Neural cell (in vitro differentiated cells): ENCODE measurements around the gene CDK15. TPM values are rescaled to one million over a fixed set of nuclear protein-coding genes. Genes with fewer than 3 reads are reported as not detected.

ENCODE experiments used
- H2AFZ ChIP-seq: fragments of 200-600, 300-800 bp; sonication (generic), shearing (Covaris generic); 2 replicates; pipeline ENCODE4 v1.6.0; 2014; ENCODE audit warnings: low read depth, mild to moderate bottlenecking, antibody characterized with exemption, low read length, moderate library complexity
- H3F3A ChIP-seq: fragments of 200-600 bp; shearing (Covaris generic); 2 replicates; pipeline ENCODE4 v1.6.1; 2016; ENCODE audit warnings: mild to moderate bottlenecking, moderate library complexity, mixed read lengths, antibody characterized with exemption, low read length; ENCODE audit not compliant: insufficient read depth, poor library complexity, severe bottlenecking
- H3K27ac ChIP-seq: fragments of 200-600, 300-800 bp; sonication (generic), shearing (Covaris generic); 2 replicates; pipeline ENCODE4 v1.5.1; 2014; ENCODE audit warnings: mild to moderate bottlenecking, low read length, moderate library complexity
- H3K27me3 ChIP-seq: fragments of 300-800, 200-600 bp; sonication (generic), shearing (Covaris generic); 2 replicates; pipeline ENCODE4 v1.6.0; 2014; ENCODE audit warnings: mild to moderate bottlenecking, low read depth, low read length, moderate library complexity; ENCODE audit not compliant: insufficient read depth
- H3K36me3 ChIP-seq: fragments of 300-800, 200-600 bp; sonication (generic), shearing (Covaris generic); 2 replicates; pipeline ENCODE4 v1.5.1; 2014; ENCODE audit warnings: mild to moderate bottlenecking, antibody characterized with exemption, low read length, moderate library complexity; ENCODE audit not compliant: insufficient read depth
- H3K4me2 ChIP-seq: fragments of 300-800, 200-600 bp; sonication (generic), shearing (Covaris generic); 2 replicates; pipeline ENCODE4 v1.6.0; 2014; ENCODE audit warnings: mild to moderate bottlenecking, low read length
- H3K4me3 ChIP-seq: fragments of 300-800, 200-600 bp; sonication (generic), shearing (Covaris generic); 2 replicates; pipeline ENCODE4 v1.5.1; 2014; ENCODE audit warnings: mild to moderate bottlenecking, low read length, moderate library complexity
- H3K79me2 ChIP-seq: fragments of 200-600 bp; shearing (Covaris generic); replicated peaks from 2 replicates; pipeline ENCODE4 v1.6.0; 2014; ENCODE audit warnings: mild to moderate bottlenecking, low read length, moderate library complexity; ENCODE audit not compliant: insufficient read depth
- H3K9ac ChIP-seq: fragments of 300-800, 200-600 bp; sonication (generic), shearing (Covaris generic); 2 replicates; pipeline ENCODE4 v1.6.1; 2016; ENCODE audit warnings: mild to moderate bottlenecking, low read length, mixed read lengths
- H3K9me2 ChIP-seq: fragments of 200-600 bp; shearing (Covaris generic); 2 replicates; pipeline ENCODE4 v1.6.1; 2016; ENCODE audit warnings: mild to moderate bottlenecking, low read length, mixed read lengths; ENCODE audit not compliant: insufficient read depth
- H3K9me3 ChIP-seq: fragments of 200-600, 300-800 bp; sonication (generic), shearing (Covaris generic); 2 replicates; pipeline ENCODE4 v1.6.1; 2016; ENCODE audit warnings: mild to moderate bottlenecking, mixed run types, low read length, moderate library complexity, mixed read lengths
- H4K20me1 ChIP-seq: fragments of 200-600 bp; shearing (Covaris generic); 2 replicates; pipeline ENCODE4 v1.6.1; 2016; ENCODE audit warnings: mild to moderate bottlenecking, mixed run types; ENCODE audit not compliant: insufficient read depth
- EP300 ChIP-seq: fragments of 450-650 bp; conservative IDR thresholded peaks from 2 replicates; pipeline ENCODE4 v1.6.1; 2014; ENCODE audit warnings: antibody characterized with exemption, mild to moderate bottlenecking, moderate library complexity; ENCODE audit not compliant: poor library complexity, severe bottlenecking
- EZH2 ChIP-seq: fragments of 200-600, 300-800 bp; shearing (Covaris generic), sonication (generic); IDR thresholded peaks from 2 replicates; pipeline ENCODE4 v1.6.1; 2014; ENCODE audit warnings: antibody characterized with exemption, low read length, borderline replicate concordance, mild to moderate bottlenecking; ENCODE audit not compliant: insufficient read depth, poor library complexity, severe bottlenecking
- MXI1 ChIP-seq: fragments of 450-650 bp; conservative IDR thresholded peaks from 2 replicates; pipeline ENCODE4 v1.6.1; 2014; ENCODE audit warnings: antibody characterized with exemption, mild to moderate bottlenecking; ENCODE audit not compliant: poor library complexity, severe bottlenecking
- POLR2AphosphoS5 ChIP-seq: IDR thresholded peaks from 2 replicates; pipeline ENCODE4 v1.6.1; 2012
- RAD21 ChIP-seq: fragments of 450-650 bp; conservative IDR thresholded peaks from 2 replicates; pipeline ENCODE4 v1.6.1; 2014; ENCODE audit warnings: antibody characterized with exemption, mild to moderate bottlenecking, moderate library complexity
- SMC3 ChIP-seq: fragments of 450-650 bp; conservative IDR thresholded peaks from 2 replicates; pipeline ENCODE4 v1.6.1; 2014; ENCODE audit warnings: antibody characterized with exemption, mild to moderate bottlenecking, moderate library complexity; ENCODE audit not compliant: poor library complexity
- TAF1 ChIP-seq: IDR thresholded peaks from 2 replicates; pipeline ENCODE4 v1.6.1; 2012; ENCODE audit warnings: low read depth
- polyA plus RNA-seq: library from polyadenylated mRNA; depleted of rRNA; stranded (reverse); fragments of >200 nt; gene quantifications from 2 replicates; pipeline ENCODE4 v1.2.3, GENCODE V29; 2014
- TF ChIP-seq, protein P1 (sequence below): fragments of 450-650 bp; IDR thresholded peaks from 2 replicates; pipeline ENCODE4 v1.5.1; 2014; ENCODE audit warnings: antibody characterized with exemption, mild to moderate bottlenecking, moderate library complexity; ENCODE audit not compliant: poor library complexity, severe bottlenecking
- TF ChIP-seq, protein P2 (sequence below): IDR thresholded peaks from 2 replicates; pipeline ENCODE4 v1.6.1; 2012; ENCODE audit warnings: borderline replicate concordance

CDK15 gene
- polyA plus RNA-seq, 1 donor from 2014 or later = 0.09 TPM

DNA sequence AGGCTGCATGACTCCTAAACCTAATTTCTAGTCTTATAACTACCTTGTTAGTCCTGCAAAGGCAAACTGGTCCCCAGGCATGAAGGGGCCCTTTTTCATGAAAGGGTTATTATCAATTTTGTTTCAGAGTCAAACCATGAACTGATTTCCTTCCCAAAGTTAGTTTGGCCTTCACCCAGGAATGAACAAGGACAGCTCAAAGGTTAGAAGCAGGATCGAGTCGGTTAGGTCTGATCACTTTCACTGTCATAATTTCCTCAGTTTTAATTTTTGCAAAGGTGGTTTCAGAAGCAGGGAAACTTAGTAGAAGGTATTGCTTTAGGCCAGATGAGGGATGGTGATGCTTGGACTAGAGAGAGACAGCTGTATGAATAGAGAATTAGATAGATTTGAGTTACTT, 16.9 kb upstream of the CDK15 start:
- H3K27ac ChIP-seq = no peak overlapping the region
- no peaks in the 10 kb centered on the region for H3K9me3 ChIP-seq
- H3F3A ChIP-seq = no peaks in the 10 kb centered on the region
- no peak overlapping the region for H3K4me2 ChIP-seq
- no peaks in the 10 kb centered on the region for H3K79me2 ChIP-seq
- TF ChIP-seq RAD21 (no peak), TAF1 (no peak), MXI1 (no peak), SMC3 (no peak), POLR2AphosphoS5 (no peak), EP300 (no peak), EZH2 (no peak)
- TF ChIP-seq, protein P1, sequence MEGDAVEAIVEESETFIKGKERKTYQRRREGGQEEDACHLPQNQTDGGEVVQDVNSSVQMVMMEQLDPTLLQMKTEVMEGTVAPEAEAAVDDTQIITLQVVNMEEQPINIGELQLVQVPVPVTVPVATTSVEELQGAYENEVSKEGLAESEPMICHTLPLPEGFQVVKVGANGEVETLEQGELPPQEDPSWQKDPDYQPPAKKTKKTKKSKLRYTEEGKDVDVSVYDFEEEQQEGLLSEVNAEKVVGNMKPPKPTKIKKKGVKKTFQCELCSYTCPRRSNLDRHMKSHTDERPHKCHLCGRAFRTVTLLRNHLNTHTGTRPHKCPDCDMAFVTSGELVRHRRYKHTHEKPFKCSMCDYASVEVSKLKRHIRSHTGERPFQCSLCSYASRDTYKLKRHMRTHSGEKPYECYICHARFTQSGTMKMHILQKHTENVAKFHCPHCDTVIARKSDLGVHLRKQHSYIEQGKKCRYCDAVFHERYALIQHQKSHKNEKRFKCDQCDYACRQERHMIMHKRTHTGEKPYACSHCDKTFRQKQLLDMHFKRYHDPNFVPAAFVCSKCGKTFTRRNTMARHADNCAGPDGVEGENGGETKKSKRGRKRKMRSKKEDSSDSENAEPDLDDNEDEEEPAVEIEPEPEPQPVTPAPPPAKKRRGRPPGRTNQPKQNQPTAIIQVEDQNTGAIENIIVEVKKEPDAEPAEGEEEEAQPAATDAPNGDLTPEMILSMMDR = no peak
- TF ChIP-seq, protein P2, sequence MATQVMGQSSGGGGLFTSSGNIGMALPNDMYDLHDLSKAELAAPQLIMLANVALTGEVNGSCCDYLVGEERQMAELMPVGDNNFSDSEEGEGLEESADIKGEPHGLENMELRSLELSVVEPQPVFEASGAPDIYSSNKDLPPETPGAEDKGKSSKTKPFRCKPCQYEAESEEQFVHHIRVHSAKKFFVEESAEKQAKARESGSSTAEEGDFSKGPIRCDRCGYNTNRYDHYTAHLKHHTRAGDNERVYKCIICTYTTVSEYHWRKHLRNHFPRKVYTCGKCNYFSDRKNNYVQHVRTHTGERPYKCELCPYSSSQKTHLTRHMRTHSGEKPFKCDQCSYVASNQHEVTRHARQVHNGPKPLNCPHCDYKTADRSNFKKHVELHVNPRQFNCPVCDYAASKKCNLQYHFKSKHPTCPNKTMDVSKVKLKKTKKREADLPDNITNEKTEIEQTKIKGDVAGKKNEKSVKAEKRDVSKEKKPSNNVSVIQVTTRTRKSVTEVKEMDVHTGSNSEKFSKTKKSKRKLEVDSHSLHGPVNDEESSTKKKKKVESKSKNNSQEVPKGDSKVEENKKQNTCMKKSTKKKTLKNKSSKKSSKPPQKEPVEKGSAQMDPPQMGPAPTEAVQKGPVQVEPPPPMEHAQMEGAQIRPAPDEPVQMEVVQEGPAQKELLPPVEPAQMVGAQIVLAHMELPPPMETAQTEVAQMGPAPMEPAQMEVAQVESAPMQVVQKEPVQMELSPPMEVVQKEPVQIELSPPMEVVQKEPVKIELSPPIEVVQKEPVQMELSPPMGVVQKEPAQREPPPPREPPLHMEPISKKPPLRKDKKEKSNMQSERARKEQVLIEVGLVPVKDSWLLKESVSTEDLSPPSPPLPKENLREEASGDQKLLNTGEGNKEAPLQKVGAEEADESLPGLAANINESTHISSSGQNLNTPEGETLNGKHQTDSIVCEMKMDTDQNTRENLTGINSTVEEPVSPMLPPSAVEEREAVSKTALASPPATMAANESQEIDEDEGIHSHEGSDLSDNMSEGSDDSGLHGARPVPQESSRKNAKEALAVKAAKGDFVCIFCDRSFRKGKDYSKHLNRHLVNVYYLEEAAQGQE = no peak
- no peaks in the 10 kb centered on the region for H3K27me3 ChIP-seq
- H3K9me2 ChIP-seq = no peaks in the 10 kb centered on the region
- H3K9ac ChIP-seq = no peak overlapping the region
- H2AFZ ChIP-seq = no peak overlapping the region
- no peaks in the 10 kb centered on the region for H3K36me3 ChIP-seq
- H3K4me3 ChIP-seq = no peak overlapping the region
- no peaks in the 10 kb centered on the region for H4K20me1 ChIP-seq

DNA sequence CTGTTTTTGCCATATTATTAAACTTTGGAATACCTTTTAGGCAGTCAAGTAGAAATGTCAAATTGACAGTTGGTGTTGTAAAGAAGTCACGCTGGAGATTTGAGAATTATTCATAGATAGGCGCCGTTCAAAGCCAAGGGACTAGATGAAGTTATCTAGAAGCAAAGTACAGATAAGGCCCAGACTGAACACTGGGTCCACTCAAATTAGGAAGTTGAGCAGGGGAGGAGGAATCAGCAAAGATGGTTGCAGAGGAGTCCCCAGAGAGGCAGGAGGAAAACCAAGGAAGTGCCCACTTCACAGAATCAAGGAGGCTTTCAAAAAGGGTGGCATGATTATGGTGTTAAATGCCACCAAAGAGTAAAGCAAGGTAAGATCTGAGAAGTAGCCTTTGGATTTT, 16.0 kb upstream of the CDK15 start:
- no peak overlapping the region for H3K4me3 ChIP-seq
- TF ChIP-seq EP300 = no peak
- TF ChIP-seq EZH2 = no peak
- TF ChIP-seq, protein P1 = no peak
- no peak for TF ChIP-seq TAF1
- TF ChIP-seq SMC3 = no peak
- no peak for TF ChIP-seq RAD21
- TF ChIP-seq, protein P2 = no peak
- TF ChIP-seq MXI1 = no peak
- no peak for TF ChIP-seq POLR2AphosphoS5
- H3K36me3 ChIP-seq = no peaks in the 10 kb centered on the region
- no peaks in the 10 kb centered on the region for H3K9me2 ChIP-seq
- H3K79me2 ChIP-seq = no peaks in the 10 kb centered on the region
- no peak overlapping the region for H3K9ac ChIP-seq
- H3F3A ChIP-seq = no peaks in the 10 kb centered on the region
- no peaks in the 10 kb centered on the region for H3K27me3 ChIP-seq
- H4K20me1 ChIP-seq = no peaks in the 10 kb centered on the region
- no peaks in the 10 kb centered on the region for H3K9me3 ChIP-seq
- H3K4me2 ChIP-seq = no peak overlapping the region
- no peak overlapping the region for H3K27ac ChIP-seq
- H2AFZ ChIP-seq = no peak overlapping the region
